Measurements from ENCODE around the gene RPL29.

DNA sequence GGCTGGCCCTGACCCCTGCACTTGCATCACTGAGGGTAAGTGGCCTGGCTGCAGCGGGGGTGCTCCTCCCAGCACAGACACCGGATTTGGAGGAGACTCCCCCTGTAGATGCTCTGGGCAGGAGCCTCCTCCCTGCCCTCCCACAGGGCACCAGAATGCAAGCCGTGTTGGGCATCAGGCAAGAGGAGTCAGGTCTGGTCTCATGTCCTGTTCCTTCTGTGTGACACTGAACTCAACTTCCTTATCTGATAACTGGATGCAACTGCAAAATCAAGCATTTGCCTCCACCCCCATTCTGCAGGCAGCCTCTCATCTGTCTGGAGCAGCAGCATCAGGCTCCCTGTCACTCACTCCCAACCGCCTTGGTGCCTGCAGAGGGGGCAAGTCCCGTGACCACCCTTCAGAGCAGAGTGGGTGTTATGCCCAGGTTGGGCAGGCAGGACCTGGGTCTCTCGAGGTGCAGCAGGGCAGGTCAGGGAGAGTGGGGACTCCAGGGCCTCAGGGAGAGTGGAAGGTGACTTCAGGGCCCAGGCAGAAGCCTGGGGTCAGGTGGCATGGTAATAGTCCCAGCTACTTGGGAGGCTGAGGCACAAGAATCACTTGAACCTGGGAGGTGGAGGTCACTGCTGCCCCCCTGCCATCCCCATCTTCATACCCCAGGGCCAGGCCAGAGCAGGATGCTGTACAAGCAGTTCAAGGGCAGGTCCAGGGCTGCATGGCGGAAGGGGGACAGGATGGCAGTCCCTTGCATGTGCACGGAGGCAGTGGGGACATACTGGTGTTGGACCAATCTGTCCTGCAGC lies 10.5 kb upstream of the RPL29 start:
- TF ChIP-seq, protein P1, sequence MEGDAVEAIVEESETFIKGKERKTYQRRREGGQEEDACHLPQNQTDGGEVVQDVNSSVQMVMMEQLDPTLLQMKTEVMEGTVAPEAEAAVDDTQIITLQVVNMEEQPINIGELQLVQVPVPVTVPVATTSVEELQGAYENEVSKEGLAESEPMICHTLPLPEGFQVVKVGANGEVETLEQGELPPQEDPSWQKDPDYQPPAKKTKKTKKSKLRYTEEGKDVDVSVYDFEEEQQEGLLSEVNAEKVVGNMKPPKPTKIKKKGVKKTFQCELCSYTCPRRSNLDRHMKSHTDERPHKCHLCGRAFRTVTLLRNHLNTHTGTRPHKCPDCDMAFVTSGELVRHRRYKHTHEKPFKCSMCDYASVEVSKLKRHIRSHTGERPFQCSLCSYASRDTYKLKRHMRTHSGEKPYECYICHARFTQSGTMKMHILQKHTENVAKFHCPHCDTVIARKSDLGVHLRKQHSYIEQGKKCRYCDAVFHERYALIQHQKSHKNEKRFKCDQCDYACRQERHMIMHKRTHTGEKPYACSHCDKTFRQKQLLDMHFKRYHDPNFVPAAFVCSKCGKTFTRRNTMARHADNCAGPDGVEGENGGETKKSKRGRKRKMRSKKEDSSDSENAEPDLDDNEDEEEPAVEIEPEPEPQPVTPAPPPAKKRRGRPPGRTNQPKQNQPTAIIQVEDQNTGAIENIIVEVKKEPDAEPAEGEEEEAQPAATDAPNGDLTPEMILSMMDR (IDR thresholded peaks at IDR 0.05): no peak
- no peak for TF ChIP-seq POLR2A (IDR thresholded peaks at IDR 0.05)
- no peak for TF ChIP-seq EP300 (IDR thresholded peaks at IDR 0.05)

Measured in ovary (tissue), 3 donors.